Osteoblast (primary cell): ENCODE results near the gene MAPK14. TPM values are rescaled to one million over a fixed set of nuclear protein-coding genes. Genes with fewer than 3 reads are reported as not detected.

Source experiments
- DNase-seq: peaks from one replicate; pipeline ENCODE4 v3.0.0; 2011; ENCODE audit warnings: low spot score, mixed read lengths; ENCODE audit not compliant: insufficient read length; ENCODE audit errors: missing footprints
- H2AFZ ChIP-seq: 2 replicates; pipeline ENCODE4 v1.6.0; 2011; ENCODE audit warnings: mild to moderate bottlenecking, low read length
- H3K27ac ChIP-seq: 2 replicates; pipeline ENCODE4 v1.5.1; 2011; ENCODE audit warnings: mild to moderate bottlenecking, low read depth, low read length, moderate library complexity
- H3K27me3 ChIP-seq: 2 replicates; pipeline ENCODE4 v1.6.0; 2012; ENCODE audit warnings: mild to moderate bottlenecking, control low read depth, inconsistent platforms, low read length, moderate library complexity; ENCODE audit not compliant: insufficient read depth
- H3K36me3 ChIP-seq: 2 replicates; pipeline ENCODE4 v1.5.1; 2011; ENCODE audit warnings: mild to moderate bottlenecking, low read length, control low read depth, moderate library complexity; ENCODE audit not compliant: insufficient read depth
- H3K4me1 ChIP-seq: 2 replicates; pipeline ENCODE4 v1.5.1; 2011; ENCODE audit warnings: mild to moderate bottlenecking, low read length, control low read depth, moderate library complexity; ENCODE audit not compliant: insufficient read depth
- H3K4me2 ChIP-seq: 2 replicates; pipeline ENCODE4 v1.6.0; 2011; ENCODE audit warnings: mild to moderate bottlenecking, low read length; ENCODE audit not compliant: insufficient read depth
- H3K4me3 ChIP-seq: fragments of 200-600 bp; sonication (generic); 3 replicates; pipeline ENCODE4 v1.5.1; 2012; ENCODE audit warnings: mild to moderate bottlenecking, low read length, inconsistent platforms; ENCODE audit not compliant: insufficient read depth
- H3K79me2 ChIP-seq: 2 replicates; pipeline ENCODE4 v1.6.0; 2012; ENCODE audit warnings: mild to moderate bottlenecking, low read length, control low read depth, inconsistent platforms; ENCODE audit not compliant: insufficient read depth
- H3K9me3 ChIP-seq: 2 replicates; pipeline ENCODE4 v1.5.1; 2011; ENCODE audit warnings: low read depth, low read length, control low read depth
- H4K20me1 ChIP-seq: 2 replicates; pipeline ENCODE4 v1.6.0; 2012; ENCODE audit warnings: mild to moderate bottlenecking, low read length, control low read depth; ENCODE audit not compliant: insufficient read depth
- total RNA-seq: library from RNA; depleted of rRNA; stranded (reverse); fragments of >200 nt; gene quantifications from 2 replicates; pipeline ENCODE4 v1.2.3, GENCODE V29; 2012
- TF ChIP-seq, protein P1 (sequence below): IDR thresholded peaks from 2 replicates; pipeline ENCODE4 v1.5.1; 2011; ENCODE audit warnings: mild to moderate bottlenecking, low read depth, low read length, moderate library complexity; ENCODE audit errors: extremely low read depth

Gene MAPK14
- total RNA-seq, 1 donor = 90.5 TPM

DNA sequence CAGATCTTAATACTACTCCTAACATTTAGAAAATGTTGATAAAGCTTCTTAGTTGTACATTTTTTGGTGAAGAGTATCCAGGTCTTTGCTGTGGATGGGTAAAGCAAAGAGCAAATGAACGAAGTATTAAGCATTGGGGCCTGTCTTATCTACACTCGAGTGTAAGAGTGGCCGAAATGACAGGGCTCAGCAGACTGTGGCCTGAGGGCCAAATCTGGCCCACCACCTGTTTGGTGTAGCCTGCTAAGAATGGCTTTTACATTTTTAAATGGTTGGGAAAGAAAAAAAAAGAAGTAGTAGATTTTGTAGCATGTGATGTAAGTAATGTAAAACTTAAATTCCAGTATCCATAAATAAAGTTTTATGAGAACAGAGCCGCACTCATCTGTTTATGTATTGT is 83.3 kb downstream of the MAPK14 start:
- DNase-seq = no peak
- Histone ChIP-seq H2AFZ (no peak overlapping the region), H4K20me1 (no peaks in the 10 kb centered on the region), H3K79me2 (no peaks in the 10 kb centered on the region), H3K9me3 (no peaks in the 10 kb centered on the region), H3K36me3 (peaks cover 45% of the 10 kb centered on the region), H3K4me2 (no peak overlapping the region), H3K27ac (no peak overlapping the region), H3K4me3 (no peak overlapping the region), H3K27me3 (no peaks in the 10 kb centered on the region), H3K4me1 (no peaks in the 10 kb centered on the region)
- TF ChIP-seq, protein P1, sequence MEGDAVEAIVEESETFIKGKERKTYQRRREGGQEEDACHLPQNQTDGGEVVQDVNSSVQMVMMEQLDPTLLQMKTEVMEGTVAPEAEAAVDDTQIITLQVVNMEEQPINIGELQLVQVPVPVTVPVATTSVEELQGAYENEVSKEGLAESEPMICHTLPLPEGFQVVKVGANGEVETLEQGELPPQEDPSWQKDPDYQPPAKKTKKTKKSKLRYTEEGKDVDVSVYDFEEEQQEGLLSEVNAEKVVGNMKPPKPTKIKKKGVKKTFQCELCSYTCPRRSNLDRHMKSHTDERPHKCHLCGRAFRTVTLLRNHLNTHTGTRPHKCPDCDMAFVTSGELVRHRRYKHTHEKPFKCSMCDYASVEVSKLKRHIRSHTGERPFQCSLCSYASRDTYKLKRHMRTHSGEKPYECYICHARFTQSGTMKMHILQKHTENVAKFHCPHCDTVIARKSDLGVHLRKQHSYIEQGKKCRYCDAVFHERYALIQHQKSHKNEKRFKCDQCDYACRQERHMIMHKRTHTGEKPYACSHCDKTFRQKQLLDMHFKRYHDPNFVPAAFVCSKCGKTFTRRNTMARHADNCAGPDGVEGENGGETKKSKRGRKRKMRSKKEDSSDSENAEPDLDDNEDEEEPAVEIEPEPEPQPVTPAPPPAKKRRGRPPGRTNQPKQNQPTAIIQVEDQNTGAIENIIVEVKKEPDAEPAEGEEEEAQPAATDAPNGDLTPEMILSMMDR = no peak

DNA sequence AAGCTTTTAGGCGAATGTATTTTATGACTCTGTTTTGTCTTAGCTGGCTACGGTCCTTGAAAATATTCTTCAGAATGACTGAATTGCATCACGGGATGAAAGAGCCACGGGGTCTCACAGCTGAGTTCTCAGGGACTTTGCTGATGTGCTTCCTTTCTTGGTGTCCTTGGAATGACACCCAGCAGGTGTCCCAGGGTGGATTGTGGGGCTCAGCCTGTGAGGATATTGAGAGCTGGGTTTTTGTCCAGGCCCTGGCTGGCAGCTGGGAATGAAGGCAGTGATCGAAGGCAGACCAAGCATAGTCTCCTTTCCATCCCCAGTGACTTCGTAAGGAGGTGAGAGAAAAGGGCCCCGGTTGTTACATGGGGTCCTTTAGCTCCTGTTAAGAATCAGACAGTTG is 83.9 kb downstream of the MAPK14 start:
- peaks cover 45% of the 10 kb centered on the region for H3K36me3 ChIP-seq
- no peaks in the 10 kb centered on the region for H3K4me1 ChIP-seq
- H3K4me3 ChIP-seq = no peak overlapping the region

GRCh38 chr6:36113049-36113448 is 85.4 kb downstream of the MAPK14 start:
- H3K27me3 ChIP-seq = no peaks in the 10 kb centered on the region
- H4K20me1 ChIP-seq = no peaks in the 10 kb centered on the region
- H3K4me2 ChIP-seq = no peak overlapping the region
- no peaks in the 10 kb centered on the region for H3K79me2 ChIP-seq
- no peaks in the 10 kb centered on the region for H3K4me1 ChIP-seq
- DNase-seq = no peak
- no peak overlapping the region for H2AFZ ChIP-seq
- H3K36me3 ChIP-seq = peaks cover 33% of the 10 kb centered on the region
- H3K4me3 ChIP-seq = no peak overlapping the region
- no peak overlapping the region for H3K27ac ChIP-seq
- TF ChIP-seq, protein P1 = no peak
- H3K9me3 ChIP-seq = no peaks in the 10 kb centered on the region

More for the DNA sequence above, 83.9 kb downstream of the MAPK14 start:
- Histone ChIP-seq H4K20me1 (no peaks in the 10 kb centered on the region), H3K4me2 (no peak overlapping the region), H3K9me3 (no peaks in the 10 kb centered on the region), H3K27ac (no peak overlapping the region), H3K79me2 (no peaks in the 10 kb centered on the region), H3K27me3 (no peaks in the 10 kb centered on the region), H2AFZ (no peak overlapping the region)
- TF ChIP-seq, protein P1 = no peak
- no peak for DNase-seq

DNA sequence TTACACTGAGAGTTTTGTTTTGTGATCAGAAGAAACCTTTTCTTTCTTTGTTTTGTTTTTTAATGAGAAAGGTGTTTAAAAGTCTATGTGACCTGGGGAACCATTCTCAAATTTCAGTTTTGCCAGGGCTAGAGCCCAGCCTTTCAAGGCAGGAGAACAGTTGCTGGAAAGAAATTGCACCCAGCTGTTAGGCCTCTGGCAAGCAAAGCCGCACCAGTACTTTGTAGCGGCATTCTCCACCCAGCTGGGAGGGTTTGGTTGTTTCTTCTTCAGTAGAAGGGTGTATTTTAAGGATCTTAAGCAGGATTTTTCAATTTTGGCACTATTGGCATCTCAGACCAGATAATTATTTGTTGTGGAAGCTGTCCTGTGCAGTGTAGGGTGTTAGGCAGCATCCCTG is 86.1 kb downstream of the MAPK14 start:
- Histone ChIP-seq H3K27ac (no peak overlapping the region), H3K79me2 (no peaks in the 10 kb centered on the region), H2AFZ (no peak overlapping the region), H3K4me3 (no peak overlapping the region), H3K36me3 (peaks cover 26% of the 10 kb centered on the region), H3K4me2 (no peak overlapping the region), H3K9me3 (no peaks in the 10 kb centered on the region), H3K4me1 (no peaks in the 10 kb centered on the region), H3K27me3 (no peaks in the 10 kb centered on the region), H4K20me1 (no peaks in the 10 kb centered on the region)
- TF ChIP-seq, protein P1 = no peak
- DNase-seq = no peak
